B cell (primary cell): Measurements from ENCODE around the gene TPST1. TPM values are rescaled to one million over a fixed set of nuclear protein-coding genes. Genes with fewer than 3 reads are reported as not detected.

Source experiments
- ATAC-seq: fragments of 200-7000 bp; cut with Tn5 transposase; one replicate; pipeline ENCODE4 v1.10.0; 2021; ENCODE audit warnings: low read depth, mild to moderate bottlenecking, moderate number of reproducible peaks, moderate library complexity
- CTCF ChIA-PET: fragments of 350-600 bp; sonication (Branson Sonifier 250); formaldehyde crosslinking; loops from one replicate; lab custom pipeline; 2021; ENCODE audit warnings: antibody characterized with exemption, inconsistent platforms; lab: Charles Lee
- POLR2A ChIA-PET: fragments of 350-600 bp; sonication (Branson Sonifier 250); formaldehyde crosslinking; loops from one replicate; lab custom pipeline; 2021; ENCODE audit warnings: antibody characterized with exemption; lab: Charles Lee
- DNase-seq: peaks from one replicate; pipeline ENCODE4 v3.0.0; 2013
- H2AFZ ChIP-seq: 2 replicates; pipeline ENCODE4 v1.6.1; 2012; ENCODE audit warnings: mild to moderate bottlenecking, low read depth, low read length; ENCODE audit not compliant: insufficient read depth, poor library complexity, severe bottlenecking
- H3K27ac ChIP-seq, 2 donors: 1 replicate in 1 of 2; 2 replicates in 1 of 2; pipeline ENCODE4 v1.5.1; 2012 to 2013; ENCODE audit warnings: low read length in 2 of 2, mild to moderate bottlenecking in 2 of 2, moderate library complexity in 1 of 2
- H3K27me3 ChIP-seq, 4 experiments: fragments of 200-600 bp in 1 of 4; sonication (generic) in 1 of 4; replicated peaks in 1 of 4; 1 replicate in 2 of 4; 2 replicates in 2 of 4; pipeline versions ENCODE4 v1.6.1 to v1.7.0; 2013 to 2016; ENCODE audit warnings: low read length in 3 of 4, mild to moderate bottlenecking in 2 of 4, mixed read lengths in 1 of 4, moderate library complexity in 1 of 4; ENCODE audit not compliant: insufficient read depth in 4 of 4, control insufficient read depth in 3 of 4; ENCODE audit errors: control extremely low read depth in 1 of 4
- H3K36me3 ChIP-seq, 2 experiments: replicated peaks in 1 of 2; 1 replicate in 1 of 2; 2 replicates in 1 of 2; pipeline versions ENCODE4 v1.6.1 to v1.7.1; 2013; ENCODE audit warnings: low read length in 1 of 2; ENCODE audit not compliant: insufficient read depth in 2 of 2, control insufficient read depth in 1 of 2; ENCODE audit errors: control extremely low read depth in 1 of 2, extremely low read depth in 1 of 2
- H3K4me1 ChIP-seq, 2 donors: fragments of 200-600 bp in 1 of 2; sonication (generic) in 1 of 2; 1 replicate in 1 of 2; 2 replicates in 1 of 2; pipeline versions ENCODE4 v1.5.1 to v1.6.1; 2013 to 2017; ENCODE audit warnings: low read length in 2 of 2; ENCODE audit not compliant: control insufficient read depth in 2 of 2, insufficient read depth in 2 of 2
- H3K4me2 ChIP-seq: replicated peaks from 2 replicates; pipeline ENCODE3; 2012; ENCODE audit warnings: mild to moderate bottlenecking, low read depth, low read length; ENCODE audit not compliant: poor library complexity, severe bottlenecking
- H3K4me3 ChIP-seq, 5 experiments: fragments of 200-600 bp in 1 of 5; sonication (generic) in 1 of 5; 1 replicate in 3 of 5; 2 replicates in 2 of 5; pipeline versions ENCODE4 v1.5.1 to v1.7.0; 2011 to 2016; ENCODE audit warnings: low read length in 4 of 5, mild to moderate bottlenecking in 4 of 5, low read depth in 2 of 5, control low read depth in 1 of 5, moderate library complexity in 1 of 5; ENCODE audit not compliant: insufficient read depth in 1 of 5; ENCODE audit errors: control extremely low read depth in 1 of 5, extremely low read depth in 1 of 5
- H3K79me2 ChIP-seq: fragments of 200-600 bp; sonication (generic); one replicate; pipeline ENCODE4 v1.6.0; 2016; ENCODE audit warnings: low read length; ENCODE audit not compliant: control insufficient read depth, insufficient read depth
- H3K9ac ChIP-seq: fragments of 200-600 bp; sonication (generic); 2 replicates; pipeline ENCODE4 v1.6.1; 2017; ENCODE audit warnings: mild to moderate bottlenecking, low read length, moderate library complexity
- H3K9me3 ChIP-seq, 3 donors: one replicate each; pipeline versions ENCODE4 v1.6.1 to v1.7.1; 2013; ENCODE audit warnings: low read length in 2 of 3; ENCODE audit not compliant: control insufficient read depth in 2 of 3, insufficient read depth in 1 of 3; ENCODE audit errors: control extremely low read depth in 1 of 3
- H4K20me1 ChIP-seq: 2 replicates; pipeline ENCODE4 v1.6.0; 2012; ENCODE audit warnings: mild to moderate bottlenecking, low read length; ENCODE audit not compliant: insufficient read depth, control insufficient read depth, poor library complexity, severe bottlenecking
- H3K27ac Mint-ChIP-seq: one replicate; pipeline ENCODE4 v1.8.0; 2021; ENCODE audit warnings: mixed read lengths
- H3K27me3 Mint-ChIP-seq: one replicate; pipeline ENCODE4 v1.8.0; 2021; ENCODE audit warnings: mixed read lengths
- H3K4me1 Mint-ChIP-seq: one replicate; pipeline ENCODE4 v1.8.0; 2021; ENCODE audit warnings: mixed read lengths
- H3K4me3 Mint-ChIP-seq: one replicate; pipeline ENCODE4 v1.8.0; 2021; ENCODE audit warnings: mixed read lengths
- H3K9me3 Mint-ChIP-seq: one replicate; pipeline ENCODE4 v1.8.0; 2022; ENCODE audit warnings: mixed read lengths; ENCODE audit not compliant: insufficient read depth
- EZH2 ChIP-seq: IDR thresholded peaks from 2 replicates; pipeline ENCODE4 v1.6.1; 2012; ENCODE audit warnings: borderline replicate concordance, low read depth, mild to moderate bottlenecking, moderate library complexity, low read length; ENCODE audit not compliant: insufficient read depth, poor library complexity, severe bottlenecking
- WGBS: methylation state at CpG from one replicate; pipeline ENCODE4 v1.1.5; 2013; ENCODE audit warnings: missing lambda C conversion rate; ENCODE audit not compliant: insufficient coverage; 5-methylcytosine and 5-hydroxymethylcytosine counted together
- intact Hi-C: fragments of 100-400 bp; cut with micrococcal nuclease; formaldehyde crosslinking; loops from one replicate; pipeline ENCODE4 v1.10.0; 2022
- polyA plus RNA-seq: library from polyadenylated mRNA; depleted of rRNA; stranded (reverse); fragments of >200 nt; gene quantifications from 2 replicates; pipeline ENCODE4 v1.2.3, GENCODE V29; 2012
- total RNA-seq, 2 donors: library from RNA; stranded (reverse); fragments of 120-200 nt in 1 of 2; gene quantifications; 1 replicate in 1 of 2; 2 replicates in 1 of 2; pipeline versions ENCODE4 v1.2.3 to v1.2.4, GENCODE V29; 2013 to 2022
- TF ChIP-seq, protein P1 (sequence below): fragments of 200-600 bp; IDR thresholded peaks from one replicate; pipeline ENCODE4 v1.8.0; 2022; ENCODE audit warnings: antibody characterized with exemption, mild to moderate bottlenecking

Gene TPST1
- total and polyA plus RNA-seq, 2 donors (not counting 1 experiment from before 2014, with no cell fraction given), result 13.0 to 17.0 TPM

DNA sequence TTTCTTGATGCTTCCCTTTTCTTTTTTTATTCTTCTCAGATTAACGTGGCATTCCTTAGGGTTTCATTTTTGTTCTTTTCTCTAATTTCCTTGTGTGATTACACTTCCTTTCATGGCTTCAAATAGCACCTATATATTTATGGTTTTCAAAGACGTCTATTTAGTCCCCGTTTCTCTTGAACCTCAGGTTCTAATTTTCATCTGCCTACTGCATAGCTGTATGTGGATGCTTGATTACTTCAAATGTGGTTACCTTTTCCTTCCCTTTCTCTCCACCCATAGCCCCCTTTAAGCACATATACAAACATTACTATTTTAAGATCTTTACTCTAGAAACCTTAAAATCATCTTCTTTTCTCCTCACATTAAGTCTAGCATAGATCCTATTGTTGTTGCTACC lies 2.4 kb downstream of the TPST1 start:
- intact Hi-C loops, result no loop called here
- no peak for TF ChIP-seq EZH2
- TF ChIP-seq, protein P1, sequence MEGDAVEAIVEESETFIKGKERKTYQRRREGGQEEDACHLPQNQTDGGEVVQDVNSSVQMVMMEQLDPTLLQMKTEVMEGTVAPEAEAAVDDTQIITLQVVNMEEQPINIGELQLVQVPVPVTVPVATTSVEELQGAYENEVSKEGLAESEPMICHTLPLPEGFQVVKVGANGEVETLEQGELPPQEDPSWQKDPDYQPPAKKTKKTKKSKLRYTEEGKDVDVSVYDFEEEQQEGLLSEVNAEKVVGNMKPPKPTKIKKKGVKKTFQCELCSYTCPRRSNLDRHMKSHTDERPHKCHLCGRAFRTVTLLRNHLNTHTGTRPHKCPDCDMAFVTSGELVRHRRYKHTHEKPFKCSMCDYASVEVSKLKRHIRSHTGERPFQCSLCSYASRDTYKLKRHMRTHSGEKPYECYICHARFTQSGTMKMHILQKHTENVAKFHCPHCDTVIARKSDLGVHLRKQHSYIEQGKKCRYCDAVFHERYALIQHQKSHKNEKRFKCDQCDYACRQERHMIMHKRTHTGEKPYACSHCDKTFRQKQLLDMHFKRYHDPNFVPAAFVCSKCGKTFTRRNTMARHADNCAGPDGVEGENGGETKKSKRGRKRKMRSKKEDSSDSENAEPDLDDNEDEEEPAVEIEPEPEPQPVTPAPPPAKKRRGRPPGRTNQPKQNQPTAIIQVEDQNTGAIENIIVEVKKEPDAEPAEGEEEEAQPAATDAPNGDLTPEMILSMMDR, result no peak
- Histone ChIP-seq H3K27me3 (no peaks in the 10 kb centered on the region), H3K4me1 (peaks cover 40 to 41% of the 10 kb centered on the region in 2 donors), H3K4me3 (peak overlapping the region in 3 of 5 experiments; percentile 27 to 87 (median 75)), H3K4me2 (peak overlapping the region; percentile 91), H3K27ac (peak overlapping the region; percentile 44 to 56), H3K9me3 (no peaks in the 10 kb centered on the region), H3K79me2 (peaks cover 38% of the 10 kb centered on the region), H4K20me1 (peaks cover 11% of the 10 kb centered on the region), H3K36me3 (peaks cover 0 to 4% of the 10 kb centered on the region in 2 experiments), H3K9ac (peak overlapping the region; percentile 79), H2AFZ (peak overlapping the region; percentile 41)
- no peaks in the 10 kb centered on the region for H3K9me3 Mint-ChIP-seq
- H3K4me1 Mint-ChIP-seq, result peaks cover 41% of the 10 kb centered on the region
- H3K27ac Mint-ChIP-seq, result peak overlapping the region; percentile 72
- H3K27me3 Mint-ChIP-seq, result no peaks in the 10 kb centered on the region
- no CpG with 5 or more reads among the region's 3 CpGs for whole genome bisulfite sequencing
- DNase-seq, result peak; percentile 23
- ChIA-PET POLR2A (interaction anchor here (0.6 kb wide), 1 partner anchor 15 kb away, joined by 8 read pairs; no protein-coding TSS in a partner anchor), CTCF (no interaction called here)
- no peak for ATAC-seq
- H3K4me3 Mint-ChIP-seq, result peak overlapping the region; percentile 96

DNA sequence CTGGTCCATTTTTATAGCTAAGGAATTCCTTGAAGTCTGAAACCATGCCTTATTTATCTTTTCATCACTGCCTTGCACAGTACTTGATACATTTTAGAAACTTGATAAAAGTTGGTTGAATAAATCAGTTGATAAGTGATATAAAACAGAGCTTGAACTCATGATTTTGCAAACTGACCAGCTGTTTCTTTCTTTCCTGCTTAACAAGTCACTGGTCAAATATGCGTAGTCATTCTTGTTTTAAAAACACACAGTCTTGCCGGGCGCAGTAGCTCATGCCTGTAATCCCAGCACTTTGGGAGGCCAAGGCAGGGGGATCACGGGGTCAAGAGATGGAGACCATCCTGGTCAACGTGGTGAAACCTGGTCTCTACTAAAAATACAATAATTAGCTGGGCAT lies 6.3 kb downstream of the TPST1 start:
- ATAC-seq, result no peak
- DNase-seq, result no peak

More for the DNA sequence above, 6.3 kb downstream of the TPST1 start:
- Mint-ChIP-seq H3K4me3 (no peak overlapping the region), H3K4me1 (peaks cover 31% of the 10 kb centered on the region), H3K27ac (no peak overlapping the region), H3K9me3 (no peaks in the 10 kb centered on the region), H3K27me3 (no peaks in the 10 kb centered on the region)
- H2AFZ ChIP-seq, result no peak overlapping the region
- no peaks in the 10 kb centered on the region for H3K27me3 ChIP-seq
- ChIA-PET CTCF (interaction anchor here (0.7 kb wide), 1 partner anchor 849 kb away, joined by 3 read pairs; no protein-coding TSS in a partner anchor), POLR2A (no interaction called here)
- peaks cover 0 to 4% of the 10 kb centered on the region in 2 experiments for H3K36me3 ChIP-seq
- H3K27ac ChIP-seq, result no peak overlapping the region
- intact Hi-C loops, result no loop called here
- H3K4me1 ChIP-seq, result peaks cover 25 to 26% of the 10 kb centered on the region in 2 donors
- peaks cover 2% of the 10 kb centered on the region for H4K20me1 ChIP-seq
- peaks cover 43% of the 10 kb centered on the region for H3K79me2 ChIP-seq
- H3K9ac ChIP-seq, result no peak overlapping the region
- no peak overlapping the region for H3K4me3 ChIP-seq
- WGBS, result 80% methylated on average over 5 of the region's 5 CpGs
- TF ChIP-seq, protein P1, result no peak
- no peak for TF ChIP-seq EZH2
- H3K9me3 ChIP-seq, result no peaks in the 10 kb centered on the region
- H3K4me2 ChIP-seq, result no peak overlapping the region
